ENCODE results near the gene MORC1.
"Not testable (repeated sequence)": the region's sequence is repeated elsewhere in the genome, so short reads cannot be mapped to it uniquely, and the experiment has no call there.

Gene MORC1

GRCh38 chr3:109117939-109118338, at the start of gene MORC1:
TSS of gene MORC1 (minus strand) at chr3:109118134. CDS start at chr3:109118059, 75 bp downstream.
- Histone ChIP-seq H3K4me3 (no peak within 1 kb of the TSS), H3K27ac (no peak within 1 kb of the TSS)

- H3K4me3 ChIP-seq, result no peak overlapping the region
These were observed 48.0 kb upstream of the MORC1 start for GRCh38 chr3:109165905-109166304.

GRCh38 chr3:109161487-109162123, 43.7 kb upstream of the MORC1 start:
- Histone ChIP-seq H3K27ac (no peak overlapping the region), H3K4me3 (no peak overlapping the region)

More at GRCh38 chr3:109165905-109166304, 48.0 kb upstream of the MORC1 start:
- no peak overlapping the region for H3K27ac ChIP-seq

- Histone ChIP-seq H3K27ac (no peak overlapping the region), H3K4me3 (no peak overlapping the region)
These were observed 37.9 kb upstream of the MORC1 start for GRCh38 chr3:109155828-109156227.

- Histone ChIP-seq H3K4me3 (no peak overlapping the region), H3K27ac (no peak overlapping the region)
These were observed 37.0 kb upstream of the MORC1 start for GRCh38 chr3:109154979-109155378.

- H3K27ac ChIP-seq, result no peak overlapping the region
- no peak overlapping the region for H3K4me3 ChIP-seq
These were observed 34.4 kb upstream of the MORC1 start for GRCh38 chr3:109152320-109152719.

GRCh38 chr3:109149078-109149477, 31.1 kb upstream of the MORC1 start:
- Histone ChIP-seq H3K4me3 (no peak overlapping the region), H3K27ac (no peak overlapping the region)

GRCh38 chr3:109143646-109144045, 25.7 kb upstream of the MORC1 start:
- Histone ChIP-seq H3K27ac (no peak overlapping the region), H3K4me3 (no peak overlapping the region)

- no peak overlapping the region for H3K4me3 ChIP-seq
- no peak overlapping the region for H3K27ac ChIP-seq
These were observed 22.4 kb upstream of the MORC1 start for GRCh38 chr3:109140318-109140717.

GRCh38 chr3:109137761-109138160, 19.8 kb upstream of the MORC1 start:
- Histone ChIP-seq H3K27ac (no peak overlapping the region), H3K4me3 (no peak overlapping the region)

GRCh38 chr3:109136523-109136922, 18.6 kb upstream of the MORC1 start, which contains the start of gene C3orf85:
TSS of gene C3orf85 (plus strand) at chr3:109136719. CDS start at chr3:109136848, 129 bp downstream.
- H3K4me3 ChIP-seq, result no peak within 1 kb of the TSS
- no peak within 1 kb of the TSS for H3K27ac ChIP-seq

- not testable (repeated sequence) for H3K27ac ChIP-seq, H3K4me3 ChIP-seq
These were observed 15.5 kb upstream of the MORC1 start for GRCh38 chr3:109133474-109133816.

GRCh38 chr3:109132801-109133473, 15.0 kb upstream of the MORC1 start:
- H3K4me3 ChIP-seq, result no peak overlapping the region
- H3K27ac ChIP-seq, result no peak overlapping the region

GRCh38 chr3:109131276-109131675, 13.3 kb upstream of the MORC1 start:
- no peak overlapping the region for H3K27ac ChIP-seq
- H3K4me3 ChIP-seq, result no peak overlapping the region

- Histone ChIP-seq H3K4me3 (no peak overlapping the region), H3K27ac (no peak overlapping the region)
These were observed 9.6 kb upstream of the MORC1 start for GRCh38 chr3:109127553-109127952.

- Histone ChIP-seq H3K4me3 (no peak overlapping the region), H3K27ac (no peak overlapping the region)
These were observed 8.0 kb upstream of the MORC1 start for GRCh38 chr3:109125902-109126301.

- no peak overlapping the region for H3K27ac ChIP-seq
- no peak overlapping the region for H3K4me3 ChIP-seq
These were observed 4.8 kb upstream of the MORC1 start for GRCh38 chr3:109122690-109123089.

GRCh38 chr3:109118584-109118983, 650 bp upstream of the MORC1 start:
- no peak overlapping the region for H3K4me3 ChIP-seq
- no peak overlapping the region for H3K27ac ChIP-seq

GRCh38 chr3:109116031-109116430, 1.9 kb downstream of the MORC1 start:
- Histone ChIP-seq H3K4me3 (no peak overlapping the region), H3K27ac (no peak overlapping the region)

GRCh38 chr3:109115451-109115850, 2.5 kb downstream of the MORC1 start:
- Histone ChIP-seq H3K4me3 (no peak overlapping the region), H3K27ac (no peak overlapping the region)

GRCh38 chr3:109114746-109115145, 3.2 kb downstream of the MORC1 start:
- no peak overlapping the region for H3K27ac ChIP-seq
- no peak overlapping the region for H3K4me3 ChIP-seq
